NB4 (cell line): Measurements from ENCODE around the gene CNTNAP2.

Source experiments
- DNase-seq: peaks from one replicate; pipeline ENCODE4 v3.0.0; 2010; ENCODE audit warnings: low read depth
- H3K4me3 ChIP-seq: one replicate; pipeline ENCODE4 v1.5.1; 2011; ENCODE audit warnings: mild to moderate bottlenecking, low read depth, low read length, moderate library complexity
- MYC ChIP-seq: IDR thresholded peaks from 2 replicates; pipeline ENCODE4 v1.6.1; 2011; ENCODE audit warnings: low read depth, low read length
- POLR2A ChIP-seq: IDR thresholded peaks from 2 replicates; pipeline ENCODE4 v1.6.1; 2011; ENCODE audit warnings: mild to moderate bottlenecking; ENCODE audit not compliant: insufficient read length; ENCODE audit errors: extremely low read depth
- TF ChIP-seq, protein P1 (sequence below): IDR thresholded peaks from one replicate; pipeline ENCODE4 v1.5.1; 2012; ENCODE audit warnings: low read depth, low read length
- TF ChIP-seq, protein P2 (sequence below): IDR thresholded peaks from 2 replicates; pipeline ENCODE4 v1.6.1; 2011; ENCODE audit warnings: low read depth, low read length

The CNTNAP2 gene

DNA sequence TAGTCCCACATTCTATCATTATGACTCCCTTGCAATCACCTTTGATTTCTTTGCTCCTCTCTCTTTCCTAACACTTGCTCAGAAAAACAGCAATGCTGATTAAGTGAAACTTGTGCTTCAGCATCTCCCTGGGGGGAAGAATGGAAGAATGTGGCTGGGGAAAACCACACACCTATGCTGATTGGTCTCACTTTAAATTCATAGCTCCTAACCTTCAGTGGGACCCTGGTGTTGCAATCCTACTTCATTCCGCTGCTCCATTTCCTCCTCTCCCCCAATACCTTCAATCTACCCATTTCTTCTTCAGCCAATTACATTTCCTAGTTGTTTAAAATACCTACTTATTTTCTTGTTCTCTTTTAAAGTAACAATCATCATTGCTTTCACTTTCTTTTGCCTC lies 1307.3 kb downstream of the CNTNAP2 start:
- no peak for DNase-seq
- TF ChIP-seq MYC = no peak
- TF ChIP-seq, protein P1, sequence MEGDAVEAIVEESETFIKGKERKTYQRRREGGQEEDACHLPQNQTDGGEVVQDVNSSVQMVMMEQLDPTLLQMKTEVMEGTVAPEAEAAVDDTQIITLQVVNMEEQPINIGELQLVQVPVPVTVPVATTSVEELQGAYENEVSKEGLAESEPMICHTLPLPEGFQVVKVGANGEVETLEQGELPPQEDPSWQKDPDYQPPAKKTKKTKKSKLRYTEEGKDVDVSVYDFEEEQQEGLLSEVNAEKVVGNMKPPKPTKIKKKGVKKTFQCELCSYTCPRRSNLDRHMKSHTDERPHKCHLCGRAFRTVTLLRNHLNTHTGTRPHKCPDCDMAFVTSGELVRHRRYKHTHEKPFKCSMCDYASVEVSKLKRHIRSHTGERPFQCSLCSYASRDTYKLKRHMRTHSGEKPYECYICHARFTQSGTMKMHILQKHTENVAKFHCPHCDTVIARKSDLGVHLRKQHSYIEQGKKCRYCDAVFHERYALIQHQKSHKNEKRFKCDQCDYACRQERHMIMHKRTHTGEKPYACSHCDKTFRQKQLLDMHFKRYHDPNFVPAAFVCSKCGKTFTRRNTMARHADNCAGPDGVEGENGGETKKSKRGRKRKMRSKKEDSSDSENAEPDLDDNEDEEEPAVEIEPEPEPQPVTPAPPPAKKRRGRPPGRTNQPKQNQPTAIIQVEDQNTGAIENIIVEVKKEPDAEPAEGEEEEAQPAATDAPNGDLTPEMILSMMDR = no peak
- TF ChIP-seq, protein P2, sequence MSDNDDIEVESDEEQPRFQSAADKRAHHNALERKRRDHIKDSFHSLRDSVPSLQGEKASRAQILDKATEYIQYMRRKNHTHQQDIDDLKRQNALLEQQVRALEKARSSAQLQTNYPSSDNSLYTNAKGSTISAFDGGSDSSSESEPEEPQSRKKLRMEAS = no peak
- TF ChIP-seq POLR2A = no peak
- H3K4me3 ChIP-seq = no peak overlapping the region

DNA sequence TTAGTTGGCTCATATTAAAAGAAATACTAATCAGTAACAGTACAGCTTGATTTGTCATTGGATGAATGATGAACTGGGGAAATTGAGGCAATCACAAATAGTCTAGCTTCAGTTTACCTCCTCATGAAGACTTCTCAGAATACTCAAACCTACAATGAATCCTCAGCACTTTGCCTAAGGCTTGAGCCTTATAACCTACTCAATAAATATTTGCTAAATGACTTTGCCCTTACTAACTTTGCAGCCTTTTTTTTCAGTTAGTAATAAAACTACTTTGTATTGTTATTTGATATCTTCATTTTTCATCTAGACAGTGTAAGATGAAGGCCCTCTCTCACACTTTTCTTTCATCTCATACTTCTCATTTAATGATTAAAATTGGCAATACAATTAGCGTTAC lies 1311.5 kb downstream of the CNTNAP2 start:
- TF ChIP-seq, protein P2 = no peak
- TF ChIP-seq POLR2A = no peak
- TF ChIP-seq MYC = no peak
- TF ChIP-seq, protein P1 = no peak
- no peak for DNase-seq
- H3K4me3 ChIP-seq = no peak overlapping the region

DNA sequence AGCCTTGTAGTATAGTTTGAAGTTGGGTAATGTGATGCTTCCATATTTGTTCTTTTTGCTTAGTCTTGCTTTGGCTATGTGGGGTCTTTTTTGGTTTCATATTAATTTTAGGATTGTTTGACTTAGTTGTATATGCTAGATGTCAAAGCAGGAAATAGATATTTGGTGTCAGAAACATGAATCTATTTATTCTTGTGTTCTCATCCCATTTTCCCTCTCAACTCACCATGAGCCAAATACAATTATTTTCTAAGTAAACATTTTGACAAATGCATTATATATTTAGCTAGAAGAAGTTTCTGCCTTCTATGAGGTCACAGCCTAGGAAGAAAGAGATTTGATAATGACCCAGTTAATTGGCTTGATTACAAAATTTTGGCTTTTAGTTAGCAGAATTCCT lies 1313.4 kb downstream of the CNTNAP2 start:
- no peak for TF ChIP-seq POLR2A
- TF ChIP-seq MYC = no peak
- TF ChIP-seq, protein P1 = no peak
- TF ChIP-seq, protein P2 = no peak
- H3K4me3 ChIP-seq = no peak overlapping the region
- DNase-seq = no peak

DNA sequence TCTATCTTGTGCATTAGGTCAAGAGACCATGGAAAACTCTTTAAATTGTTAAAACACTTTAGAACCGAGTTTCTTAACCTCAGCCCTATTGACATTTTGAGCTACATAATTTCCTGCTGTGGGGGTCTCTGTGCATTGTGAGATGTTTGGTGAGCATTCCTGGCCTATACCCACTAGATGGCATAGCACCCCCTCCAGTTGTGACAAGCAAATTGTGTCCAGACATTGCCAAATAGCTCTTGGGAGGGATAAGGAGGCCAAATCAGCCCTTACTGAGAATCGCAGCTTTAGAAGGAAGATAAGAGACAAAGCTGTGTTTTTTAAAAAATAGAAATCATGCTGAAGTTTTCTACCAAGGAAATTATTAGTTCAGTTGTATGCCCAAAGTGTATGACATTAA lies 1315.5 kb downstream of the CNTNAP2 start:
- TF ChIP-seq, protein P2 = no peak
- TF ChIP-seq POLR2A (no peak), MYC (no peak)
- TF ChIP-seq, protein P1 = peak; percentile 37
- DNase-seq = peak; percentile 38
- no peak overlapping the region for H3K4me3 ChIP-seq

DNA sequence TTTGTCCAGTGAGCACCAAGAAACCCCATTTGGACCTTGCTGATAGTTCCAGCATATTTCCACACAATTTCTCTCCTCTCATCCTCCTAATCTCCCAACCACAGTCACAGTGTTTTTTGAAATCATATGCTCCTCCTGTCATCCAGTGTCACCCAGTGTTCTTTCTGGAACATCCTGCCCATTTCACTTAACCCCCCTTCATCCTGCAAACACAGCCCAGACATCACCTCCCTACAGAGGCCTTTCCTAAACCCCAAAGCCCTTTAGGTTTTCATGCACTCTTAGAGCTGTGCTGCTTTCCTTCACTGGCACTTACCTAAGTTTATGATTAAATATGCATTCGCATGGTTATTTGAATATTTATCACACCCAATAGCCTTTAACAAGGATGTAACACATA lies 1316.0 kb downstream of the CNTNAP2 start:
- DNase-seq = no peak
- TF ChIP-seq POLR2A (no peak), MYC (no peak)
- TF ChIP-seq, protein P1 = no peak
- TF ChIP-seq, protein P2 = no peak
- no peak overlapping the region for H3K4me3 ChIP-seq

DNA sequence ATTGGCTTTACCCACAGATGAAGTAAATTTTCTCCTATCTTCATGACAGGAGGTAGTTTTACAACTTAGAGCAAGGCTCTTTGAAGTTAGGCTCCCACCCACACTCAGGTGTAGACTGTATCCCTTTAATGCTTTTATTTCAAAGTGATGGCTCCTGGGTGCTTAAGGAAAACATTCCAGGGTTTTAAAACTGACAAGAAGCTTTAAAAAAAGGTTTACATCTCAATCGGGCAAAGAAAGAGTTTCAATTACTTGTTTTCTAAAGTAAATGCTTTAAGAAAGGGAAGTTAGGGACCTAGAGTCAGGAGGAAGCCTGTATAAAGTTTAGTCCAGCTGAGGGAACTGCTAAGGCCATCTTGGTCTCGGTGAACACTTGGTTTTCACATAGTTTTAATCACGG lies 1320.1 kb downstream of the CNTNAP2 start:
- TF ChIP-seq, protein P1 = no peak
- TF ChIP-seq, protein P2 = no peak
- TF ChIP-seq MYC = no peak
- no peak for TF ChIP-seq POLR2A
- H3K4me3 ChIP-seq = no peak overlapping the region
- DNase-seq = no peak
